Astrocyte of the cerebellum (primary cell): Measurements from ENCODE around the gene PIM3.

ENCODE experiments used
- DNase-seq: peaks from one replicate; pipeline ENCODE4 v3.0.0-alpha.2; 2011; ENCODE audit warnings: low read depth
- H3K4me3 ChIP-seq: 2 replicates; pipeline ENCODE4 v1.5.1; 2011; ENCODE audit warnings: mild to moderate bottlenecking, low read depth, low read length, moderate library complexity
- in situ Hi-C: cut with HindIII; loops from 2 replicates; pipeline ENCODE4 v1.10.0; 2017; ENCODE audit warnings: low sequenced_read_pairs
- TF ChIP-seq, protein P1 (sequence below): IDR thresholded peaks from 2 replicates; pipeline ENCODE4 v1.5.1; 2012; ENCODE audit warnings: low read length, low read depth, moderate library complexity, mild to moderate bottlenecking; ENCODE audit errors: missing control alignments

PIM3 gene

DNA sequence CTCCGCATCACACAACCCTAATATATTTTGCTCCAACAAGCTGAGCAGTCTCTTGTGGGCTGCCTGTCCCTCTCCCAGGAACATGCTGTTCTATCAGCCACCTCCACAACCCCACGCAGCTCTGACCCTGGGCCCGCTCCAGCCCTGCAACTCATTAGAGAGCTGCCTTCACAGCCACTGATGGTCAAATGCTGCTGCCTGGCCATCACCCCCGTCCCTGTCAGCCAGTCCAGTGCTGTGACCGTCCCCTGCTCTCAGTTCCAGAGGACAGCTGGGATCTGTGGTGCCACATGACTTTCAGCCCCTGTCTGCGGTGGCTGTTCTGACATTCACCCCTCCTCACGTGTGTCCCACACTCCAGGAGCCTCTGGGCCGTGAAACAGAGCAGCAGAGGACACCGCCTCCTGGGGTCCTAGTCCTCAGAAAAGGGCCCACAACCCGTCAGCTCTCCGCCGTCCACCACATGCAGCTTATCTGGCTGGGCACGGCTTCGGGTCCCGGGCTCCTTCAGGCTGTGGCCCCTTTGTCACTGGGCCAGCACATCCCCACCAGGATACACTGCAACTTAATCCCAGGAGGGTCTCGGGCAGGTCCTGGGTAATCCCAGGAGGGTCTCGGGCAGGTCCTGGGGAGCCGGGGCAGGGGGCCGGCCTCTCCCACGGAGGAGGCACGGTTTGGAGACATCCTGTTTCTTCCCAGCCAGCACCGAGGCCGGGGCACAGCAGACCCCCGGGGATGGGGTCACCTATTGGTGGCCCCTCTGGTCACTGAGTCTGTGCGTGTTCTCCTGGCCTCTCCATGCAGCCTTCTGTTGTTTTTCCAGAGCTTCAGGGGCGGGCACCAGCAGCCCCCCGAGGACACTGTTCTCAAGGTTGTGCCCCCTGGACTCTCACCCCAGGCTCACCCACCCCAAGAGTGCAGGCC is 27.1 kb upstream of the PIM3 start:
- in situ Hi-C loops = loop anchor here (10.0 kb wide), 1 partner anchor 81 kb away; the partner anchor contains the start of gene IL17REL
- DNase-seq = no peak
- no peak overlapping the region for H3K4me3 ChIP-seq
- TF ChIP-seq, protein P1, sequence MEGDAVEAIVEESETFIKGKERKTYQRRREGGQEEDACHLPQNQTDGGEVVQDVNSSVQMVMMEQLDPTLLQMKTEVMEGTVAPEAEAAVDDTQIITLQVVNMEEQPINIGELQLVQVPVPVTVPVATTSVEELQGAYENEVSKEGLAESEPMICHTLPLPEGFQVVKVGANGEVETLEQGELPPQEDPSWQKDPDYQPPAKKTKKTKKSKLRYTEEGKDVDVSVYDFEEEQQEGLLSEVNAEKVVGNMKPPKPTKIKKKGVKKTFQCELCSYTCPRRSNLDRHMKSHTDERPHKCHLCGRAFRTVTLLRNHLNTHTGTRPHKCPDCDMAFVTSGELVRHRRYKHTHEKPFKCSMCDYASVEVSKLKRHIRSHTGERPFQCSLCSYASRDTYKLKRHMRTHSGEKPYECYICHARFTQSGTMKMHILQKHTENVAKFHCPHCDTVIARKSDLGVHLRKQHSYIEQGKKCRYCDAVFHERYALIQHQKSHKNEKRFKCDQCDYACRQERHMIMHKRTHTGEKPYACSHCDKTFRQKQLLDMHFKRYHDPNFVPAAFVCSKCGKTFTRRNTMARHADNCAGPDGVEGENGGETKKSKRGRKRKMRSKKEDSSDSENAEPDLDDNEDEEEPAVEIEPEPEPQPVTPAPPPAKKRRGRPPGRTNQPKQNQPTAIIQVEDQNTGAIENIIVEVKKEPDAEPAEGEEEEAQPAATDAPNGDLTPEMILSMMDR = no peak

DNA sequence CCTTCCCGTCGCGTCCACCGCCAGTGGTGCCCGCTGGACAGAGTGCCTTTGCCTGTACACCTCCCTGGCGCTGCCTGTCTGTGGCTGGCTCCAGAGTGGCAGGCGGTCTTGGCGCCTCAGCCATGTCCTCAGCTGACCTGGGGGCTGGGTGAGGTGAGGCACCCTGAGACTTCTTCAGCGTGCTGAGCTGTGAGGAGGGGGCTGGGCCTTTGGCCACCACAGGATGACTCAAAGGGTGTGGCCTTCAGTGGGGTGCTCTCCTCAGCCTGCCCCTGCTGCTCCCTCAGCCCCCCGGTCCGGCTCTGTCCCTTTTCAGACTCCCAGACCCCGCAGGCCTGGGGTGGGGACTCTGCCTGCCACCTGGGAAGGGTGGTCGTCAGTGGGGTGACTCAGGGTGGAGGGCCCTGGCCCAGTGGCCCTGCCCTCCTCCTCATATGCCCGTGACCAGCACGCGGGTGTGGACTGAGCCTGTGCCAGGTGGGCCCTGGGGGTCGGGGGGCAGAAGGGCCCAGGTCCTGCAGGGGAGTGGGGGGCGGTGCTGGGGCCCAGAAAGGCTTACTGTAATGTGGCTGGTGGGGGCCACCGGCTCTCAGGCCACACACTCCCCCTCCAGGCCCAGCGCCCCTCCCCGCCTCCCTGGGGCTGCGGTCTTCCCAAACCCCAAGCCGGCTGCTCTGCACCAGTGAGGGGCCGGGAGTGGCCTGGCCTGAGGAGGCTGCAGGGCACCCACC is 26.2 kb upstream of the PIM3 start:
- in situ Hi-C loops = loop anchor here (10.0 kb wide), 1 partner anchor 80 kb away; the partner anchor contains the start of gene IL17REL
- no peak for DNase-seq
- TF ChIP-seq, protein P1 = no peak
- H3K4me3 ChIP-seq = peak overlapping the region; percentile 37

DNA sequence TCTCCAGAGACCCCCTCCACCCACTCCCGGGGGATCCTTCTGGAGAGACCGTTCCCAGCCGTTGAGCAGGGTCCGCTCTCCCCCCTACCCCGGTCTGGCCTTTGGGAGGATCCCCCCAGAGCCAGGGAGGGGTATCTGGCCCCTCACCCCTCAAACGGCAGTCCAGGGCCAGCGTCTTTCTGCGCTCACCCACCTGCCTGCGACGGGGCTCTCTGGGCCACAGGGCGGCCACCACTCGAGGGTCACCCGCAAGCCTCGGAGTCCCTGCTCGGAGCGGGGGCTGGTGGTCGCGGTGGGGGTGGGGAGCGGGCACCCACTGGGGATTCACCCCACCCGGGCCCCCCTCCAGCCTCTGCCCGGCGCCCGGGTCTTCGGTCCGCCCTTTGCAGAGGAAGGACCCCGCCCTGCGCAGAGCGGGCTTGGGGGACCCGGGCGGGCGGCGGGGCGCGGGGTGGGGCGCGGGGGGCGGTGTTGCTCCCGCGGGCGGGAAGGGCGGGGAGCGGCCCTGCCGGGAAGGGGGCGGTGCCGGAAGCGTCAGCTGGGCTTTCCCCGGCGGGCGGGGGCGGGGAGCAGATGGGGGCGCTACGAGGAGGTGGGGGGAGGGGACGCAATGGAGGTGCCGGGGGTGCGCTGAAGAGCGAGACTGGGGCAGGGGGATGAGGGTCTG is 25.5 kb upstream of the PIM3 start:
- in situ Hi-C loops = loop anchor here (10.0 kb wide), 1 partner anchor 80 kb away; the partner anchor contains the start of gene IL17REL
- no peak for DNase-seq
- peak overlapping the region; percentile 37 for H3K4me3 ChIP-seq
- TF ChIP-seq, protein P1 = no peak

DNA sequence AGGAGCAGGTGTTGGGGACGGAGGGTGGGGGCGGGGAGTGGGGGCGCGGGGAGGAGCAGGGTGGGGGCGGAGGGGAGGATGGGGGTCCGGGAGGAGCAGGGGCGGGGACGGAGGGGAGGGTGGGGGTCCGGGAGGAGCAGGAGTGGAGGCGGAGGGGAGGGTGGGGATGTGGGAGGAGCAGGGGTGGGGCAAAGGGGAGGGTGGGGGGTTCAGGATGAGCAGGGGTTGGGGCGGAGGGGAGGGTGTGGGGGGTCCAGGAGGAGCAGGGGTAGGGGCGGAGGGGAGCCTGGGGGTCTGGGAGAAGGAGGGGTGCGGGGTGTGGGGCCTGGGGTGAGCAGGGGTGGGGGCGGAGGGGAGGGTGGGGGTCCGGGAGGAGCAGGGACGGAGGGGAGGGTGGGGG is 25.0 kb upstream of the PIM3 start:
- H3K4me3 ChIP-seq = no peak overlapping the region
- TF ChIP-seq, protein P1 = no peak
- in situ Hi-C loops = loop anchor here (10.0 kb wide), 1 partner anchor 79 kb away; the partner anchor contains the start of gene IL17REL
- no peak for DNase-seq

DNA sequence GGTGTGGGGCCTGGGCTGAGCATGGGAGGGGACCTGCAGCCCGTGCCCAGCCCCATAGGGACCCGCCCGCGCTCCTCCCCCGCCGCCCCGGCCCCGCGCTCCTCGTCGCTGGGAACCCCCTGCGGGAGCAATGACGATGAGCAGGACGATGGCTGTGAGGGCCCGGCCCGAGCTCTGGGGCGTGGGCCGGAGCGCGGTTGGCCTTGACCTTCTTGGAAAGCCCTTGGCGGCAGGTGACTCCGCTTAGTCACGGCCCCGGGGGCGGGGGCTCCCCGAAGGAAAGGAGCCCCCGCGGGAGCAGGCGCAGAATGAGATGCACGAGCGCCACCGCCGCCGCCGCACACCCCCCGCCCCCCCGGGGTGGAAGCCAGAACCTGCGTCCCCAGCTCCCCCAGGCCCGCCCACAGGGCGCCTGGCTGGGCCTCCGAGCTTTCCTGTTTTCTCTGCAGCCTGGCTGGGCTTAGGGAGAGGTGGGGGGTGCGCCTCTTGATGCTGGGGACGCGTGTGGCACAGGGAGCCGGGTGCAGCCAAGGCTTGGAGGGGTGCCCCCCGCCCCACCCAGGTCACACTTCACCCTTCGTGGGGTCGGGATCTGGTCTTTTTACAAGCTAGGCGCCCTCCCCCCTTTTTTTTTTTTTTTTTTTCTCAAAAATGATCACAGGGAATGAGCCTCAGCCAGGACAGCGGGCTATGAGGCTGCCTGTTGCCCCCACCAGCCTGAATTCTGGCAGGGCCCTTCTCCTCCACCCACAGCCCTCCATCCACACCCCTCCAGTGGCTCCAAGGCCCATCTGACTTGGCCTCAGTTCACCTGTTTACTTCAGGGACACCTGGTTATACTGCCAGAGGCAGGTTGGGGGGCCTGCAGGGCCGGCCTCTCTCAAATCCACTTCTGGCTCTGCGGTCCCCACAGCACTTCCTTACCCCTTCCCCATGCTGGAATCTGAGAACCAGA is 24.3 kb upstream of the PIM3 start:
- in situ Hi-C loops = loop anchor here (10.0 kb wide), 1 partner anchor 79 kb away; the partner anchor contains the start of gene IL17REL
- DNase-seq = peak; percentile 13
- TF ChIP-seq, protein P1 = no peak
- peak overlapping the region; percentile 30 for H3K4me3 ChIP-seq
